Measurements from ENCODE around the gene HIC1. TPM values are rescaled to one million over a fixed set of nuclear protein-coding genes. Genes with fewer than 3 reads are reported as not detected.

The HIC1 gene
- polyA plus RNA-seq, 1 of the 3 experiments (the other 2 are of a cell fraction), result 6.4 TPM

DNA sequence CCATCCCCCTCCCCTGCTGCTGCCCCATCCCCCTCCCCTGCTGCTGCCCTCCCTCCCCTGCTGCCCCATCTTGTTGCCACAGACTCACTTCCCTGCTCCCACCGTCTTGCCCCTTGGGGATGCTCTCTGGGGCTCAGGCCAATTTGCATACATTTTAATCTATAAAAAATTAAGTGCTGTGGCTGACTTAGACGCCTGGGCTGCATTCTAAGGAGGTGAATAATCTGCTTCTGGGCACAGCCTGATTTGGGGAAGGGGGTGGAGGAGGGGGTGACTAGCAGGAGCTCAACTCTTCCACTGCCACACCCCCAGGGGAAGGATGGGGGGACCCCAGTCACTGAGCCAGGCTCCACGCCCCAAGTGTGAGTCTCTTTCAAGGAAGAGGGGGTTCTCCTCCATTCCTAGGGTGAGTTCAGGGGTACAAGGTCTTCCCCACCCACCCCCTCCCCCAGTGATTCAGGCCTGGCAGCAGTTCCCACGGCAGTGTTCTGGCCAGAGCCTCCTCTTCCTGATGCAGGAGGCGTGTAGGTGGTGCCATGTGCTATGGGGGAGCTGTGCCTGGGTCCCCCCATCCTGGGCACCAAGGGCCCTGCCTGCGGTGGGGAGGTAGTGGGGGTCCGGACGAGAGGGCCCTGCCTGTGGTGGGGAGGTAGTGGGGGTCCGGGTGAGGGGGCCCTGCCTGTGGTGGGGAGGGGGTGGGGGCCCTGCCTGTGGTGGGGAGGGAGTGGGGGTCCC, 19.9 kb upstream of the HIC1 start:
- H4K20me1 ChIP-seq (ENCODE audit: insufficient read depth), result no peaks in the 10 kb centered on the region
- no peak overlapping the region for H3K4me2 ChIP-seq
- peaks cover 0 to 21% of the 10 kb centered on the region in 2 experiments for H3K36me3 ChIP-seq (replicated peaks in 1 of 2; ENCODE audit: control insufficient read depth in 1 of 2, insufficient read depth in 2 of 2, low read length in 1 of 2)
- no peaks in the 10 kb centered on the region for H3K27me3 ChIP-seq (ENCODE audit: insufficient read depth)
- H2AFZ ChIP-seq (ENCODE audit: low read depth), result no peak overlapping the region
- ChIA-PET CTCF (no interaction called here), POLR2A (no interaction called here)
- DNase-seq, result no peak
- H3K79me2 ChIP-seq (ENCODE audit: insufficient read depth), result peaks cover 22% of the 10 kb centered on the region
- no peaks in the 10 kb centered on the region for H3F3A ChIP-seq (replicated peaks; ENCODE audit: insufficient read depth)
- 52% methylated on average over 8 of the region's 9 CpGs for WGBS (ENCODE audit: low lambda C conversion rate)
- H3K9me3 ChIP-seq, result no peaks in the 10 kb centered on the region
- H3K9me2 ChIP-seq, result no peaks in the 10 kb centered on the region
- no peak overlapping the region for H3K9ac ChIP-seq
- TF ChIP-seq TEAD4 (IDR thresholded peaks at IDR 0.05; ENCODE audit: borderline replicate concordance, insufficient read depth) (no peak), MEF2A (IDR thresholded peaks at IDR 0.05; ENCODE audit: borderline replicate concordance, low read depth) (no peak), NRF1 (IDR thresholded peaks at IDR 0.05; ENCODE audit: low read depth, low read length) (no peak), RXRA (IDR thresholded peaks at IDR 0.05; ENCODE audit: borderline replicate concordance, low read depth) (no peak), EZH2phosphoT487 (IDR thresholded peaks at IDR 0.05; ENCODE audit: borderline replicate concordance, low read depth) (no peak), MXI1 (IDR thresholded peaks at IDR 0.05; ENCODE audit: low read depth, low read length) (no peak), TCF12 (IDR thresholded peaks at IDR 0.05) (no peak), PBX3 (IDR thresholded peaks at IDR 0.05) (no peak)
- TF ChIP-seq, protein P1, sequence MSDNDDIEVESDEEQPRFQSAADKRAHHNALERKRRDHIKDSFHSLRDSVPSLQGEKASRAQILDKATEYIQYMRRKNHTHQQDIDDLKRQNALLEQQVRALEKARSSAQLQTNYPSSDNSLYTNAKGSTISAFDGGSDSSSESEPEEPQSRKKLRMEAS (IDR thresholded peaks at IDR 0.05; ENCODE audit: low read depth), result no peak
- TF ChIP-seq, protein P2, sequence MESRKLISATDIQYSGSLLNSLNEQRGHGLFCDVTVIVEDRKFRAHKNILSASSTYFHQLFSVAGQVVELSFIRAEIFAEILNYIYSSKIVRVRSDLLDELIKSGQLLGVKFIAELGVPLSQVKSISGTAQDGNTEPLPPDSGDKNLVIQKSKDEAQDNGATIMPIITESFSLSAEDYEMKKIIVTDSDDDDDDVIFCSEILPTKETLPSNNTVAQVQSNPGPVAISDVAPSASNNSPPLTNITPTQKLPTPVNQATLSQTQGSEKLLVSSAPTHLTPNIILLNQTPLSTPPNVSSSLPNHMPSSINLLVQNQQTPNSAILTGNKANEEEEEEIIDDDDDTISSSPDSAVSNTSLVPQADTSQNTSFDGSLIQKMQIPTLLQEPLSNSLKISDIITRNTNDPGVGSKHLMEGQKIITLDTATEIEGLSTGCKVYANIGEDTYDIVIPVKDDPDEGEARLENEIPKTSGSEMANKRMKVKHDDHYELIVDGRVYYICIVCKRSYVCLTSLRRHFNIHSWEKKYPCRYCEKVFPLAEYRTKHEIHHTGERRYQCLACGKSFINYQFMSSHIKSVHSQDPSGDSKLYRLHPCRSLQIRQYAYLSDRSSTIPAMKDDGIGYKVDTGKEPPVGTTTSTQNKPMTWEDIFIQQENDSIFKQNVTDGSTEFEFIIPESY (IDR thresholded peaks at IDR 0.05; ENCODE audit: borderline replicate concordance, low read depth), result no peak
- no peak overlapping the region for H3K4me3 ChIP-seq (ENCODE audit: low read depth in 2 of 2, low read length in 1 of 2)
- peaks cover 5% of the 10 kb centered on the region in 2 experiments; a peak in 2 of 4 replicates for H3K4me1 ChIP-seq (ENCODE audit: control insufficient read depth in 1 of 2, insufficient read depth in 2 of 2, low read depth in 1 of 2, low read length in 1 of 2)
- H3K27ac ChIP-seq (ENCODE audit: low read depth in 2 of 2, low read length in 1 of 2), result no peak overlapping the region

GRCh38 chr17:2035541-2036488, 19.1 kb upstream of the HIC1 start:
- Histone ChIP-seq H3K79me2 (ENCODE audit: insufficient read depth) (peaks cover 21% of the 10 kb centered on the region), H3K4me2 (no peak overlapping the region), H3K36me3 (replicated peaks in 1 of 2; ENCODE audit: control insufficient read depth in 1 of 2, insufficient read depth in 2 of 2, low read length in 1 of 2) (peaks cover 0 to 21% of the 10 kb centered on the region in 2 experiments), H4K20me1 (ENCODE audit: insufficient read depth) (no peaks in the 10 kb centered on the region), H3K9ac (no peak overlapping the region), H3K27ac (ENCODE audit: low read depth in 2 of 2, low read length in 1 of 2) (no peak overlapping the region), H3K4me1 (ENCODE audit: control insufficient read depth in 1 of 2, insufficient read depth in 2 of 2, low read depth in 1 of 2, low read length in 1 of 2) (peaks cover 4 to 6% of the 10 kb centered on the region in 2 experiments; a peak in 2 of 4 replicates), H3K9me2 (no peaks in the 10 kb centered on the region), H3K4me3 (ENCODE audit: low read depth in 2 of 2, low read length in 1 of 2) (no peak overlapping the region), H3K27me3 (ENCODE audit: insufficient read depth) (no peaks in the 10 kb centered on the region), H2AFZ (ENCODE audit: low read depth) (no peak overlapping the region), H3F3A (replicated peaks; ENCODE audit: insufficient read depth) (no peaks in the 10 kb centered on the region), H3K9me3 (no peaks in the 10 kb centered on the region)
- no peak for DNase-seq
- ChIA-PET CTCF (no interaction called here), POLR2A (no interaction called here)
- no peak for TF ChIP-seq FOXM1 (IDR thresholded peaks at IDR 0.05; ENCODE audit: low read depth)
- no peak for TF ChIP-seq RAD21 (IDR thresholded peaks at IDR 0.05; ENCODE audit: low read length)
- TF ChIP-seq, protein P1 (IDR thresholded peaks at IDR 0.05; ENCODE audit: low read depth), result no peak
- TF ChIP-seq SMC3 (IDR thresholded peaks at IDR 0.05; ENCODE audit: low read depth, low read length), result no peak
- no peak for TF ChIP-seq GATA2 (CRISPR knock-in tag; IDR thresholded peaks at IDR 0.05)
- 96% methylated on average over 17 of the region's 29 CpGs for WGBS (ENCODE audit: low lambda C conversion rate)

Data from SK-N-SH (cell line).